ENCODE results near the gene IKZF4. TPM values are rescaled to one million over a fixed set of nuclear protein-coding genes. Genes with fewer than 3 reads are reported as not detected.
"Not testable (repeated sequence)": the region's sequence is repeated elsewhere in the genome, so short reads cannot be mapped to it uniquely, and the experiment has no call there.

Gene IKZF4
- 1.9 and 3.7 TPM in 2 replicates for total RNA-seq

DNA sequence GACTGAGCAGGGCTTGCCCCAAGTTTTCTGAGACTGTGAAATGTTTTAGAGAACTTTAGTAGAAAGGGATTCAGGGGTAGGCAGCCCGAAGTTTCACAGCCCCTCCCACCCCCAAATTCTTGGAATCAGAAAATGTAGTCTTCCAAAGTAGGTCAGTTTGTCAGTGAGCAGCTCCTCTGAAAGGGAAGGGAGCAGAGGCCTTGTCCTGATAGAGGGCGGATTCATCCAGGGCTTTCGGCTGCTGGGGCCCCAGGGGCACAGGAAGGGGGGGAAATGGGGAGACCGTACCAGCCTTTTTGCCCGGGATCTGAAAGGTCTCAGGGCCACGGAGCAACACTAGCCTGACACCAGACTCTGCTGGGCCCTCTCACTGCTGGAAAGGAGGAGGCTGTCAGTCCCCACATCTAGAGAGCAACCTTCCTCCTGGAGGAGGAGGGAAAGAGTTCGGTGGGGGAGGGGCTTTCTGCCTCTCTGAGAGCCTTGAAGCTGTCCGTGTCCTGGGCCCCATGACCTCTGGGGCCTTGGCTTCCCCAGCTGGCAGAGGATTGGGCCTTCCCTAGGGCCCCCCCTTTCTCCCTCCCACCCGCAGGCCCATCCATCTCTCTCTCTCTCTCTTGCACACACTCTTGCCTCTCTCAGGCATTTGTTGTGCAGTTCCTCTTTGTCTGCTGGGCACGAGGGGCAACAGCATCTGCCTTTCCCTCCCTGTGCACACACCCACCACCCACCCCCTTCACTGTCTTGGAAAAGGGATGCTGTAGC is at the start of gene IKZF4:
Gene IKZF4 (plus strand): TSS at position 621 of the 762 bp plus-strand sequence. CDS start 451 bp downstream, outside the sequence.
- no peak for DNase-seq (ENCODE audit: low read depth)

DNA sequence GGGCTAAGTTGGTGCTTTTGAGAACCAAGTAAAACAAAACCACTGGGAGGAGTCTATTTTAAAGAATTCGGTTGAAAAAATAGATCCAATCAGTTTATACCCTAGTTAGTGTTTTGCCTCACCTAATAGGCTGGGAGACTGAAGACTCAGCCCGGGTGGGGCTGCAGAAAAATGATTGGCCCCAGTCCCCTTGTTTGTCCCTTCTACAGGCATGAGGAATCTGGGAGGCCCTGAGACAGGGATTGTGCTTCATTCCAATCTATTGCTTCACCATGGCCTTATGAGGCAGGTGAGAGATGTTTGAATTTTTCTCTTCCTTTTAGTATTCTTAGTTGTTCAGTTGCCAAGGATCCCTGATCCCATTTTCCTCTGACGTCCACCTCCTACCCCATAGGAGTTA is 48.8 kb upstream of the IKZF4 start:
- peak; percentile 90 for DNase-seq (ENCODE audit: low read depth)

DNA sequence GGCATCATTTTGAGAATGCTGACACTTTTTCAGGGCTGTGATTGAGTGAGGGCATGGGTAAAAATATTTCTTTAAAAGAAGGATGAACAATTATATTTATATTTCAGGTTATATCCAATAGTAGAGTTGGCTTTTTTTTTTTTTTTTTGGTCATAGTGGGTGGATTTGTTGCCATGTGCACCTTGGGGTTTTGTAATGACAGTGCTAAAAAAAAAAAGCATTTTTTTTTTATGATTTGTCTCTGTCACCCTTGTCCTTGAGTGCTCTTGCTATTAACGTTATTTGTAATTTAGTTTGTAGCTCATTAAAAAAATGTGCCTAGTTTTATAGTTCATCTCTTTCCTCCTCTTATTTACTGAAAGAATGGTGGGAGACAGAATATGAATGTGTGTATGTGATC is 48.4 kb upstream of the IKZF4 start:
- DNase-seq (ENCODE audit: low read depth), result no peak

GRCh38 chr12:55972911-55973598 is 47.8 kb upstream of the IKZF4 start:
- DNase-seq (ENCODE audit: low read depth), result no peak

DNA sequence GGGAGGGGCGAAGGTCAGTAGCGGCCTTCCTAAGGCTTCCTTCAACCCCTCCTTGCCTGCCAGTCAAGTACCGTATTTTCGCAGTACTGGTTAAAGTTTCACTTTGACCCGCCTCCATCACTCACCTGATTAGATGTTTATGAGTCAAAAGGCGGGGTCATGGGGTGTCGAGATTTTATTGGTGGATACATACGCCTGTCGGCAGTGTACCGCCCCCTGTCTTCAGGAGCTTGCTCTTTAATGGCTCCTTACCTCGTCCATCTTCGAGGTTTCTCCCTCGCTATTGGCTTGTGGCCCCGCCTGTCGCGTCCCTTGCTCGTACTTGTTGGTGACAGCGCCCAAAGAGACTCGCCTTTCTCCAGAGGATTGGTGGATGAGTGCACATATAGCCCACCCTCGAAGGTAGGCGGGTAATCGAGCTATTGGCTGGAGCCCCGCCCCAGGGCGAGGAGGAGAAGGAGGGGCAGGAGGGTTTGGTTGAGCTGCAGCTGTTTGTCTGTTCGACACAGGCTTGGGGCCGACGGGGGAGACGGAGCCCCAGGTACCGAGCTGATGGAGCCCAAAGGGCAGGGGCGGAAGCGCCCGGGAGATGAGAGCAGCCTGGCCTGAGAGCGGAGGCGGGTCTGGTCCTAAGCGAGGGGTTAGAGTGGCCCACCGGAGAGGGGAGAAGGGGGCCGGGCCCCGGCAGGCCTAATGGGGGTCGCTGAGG is 47.1 kb upstream of the IKZF4 start, which contains the start of gene RAB5B:
Gene RAB5B (plus strand): TSS at position 480 of the 709 bp plus-strand sequence. CDS start 12,883 bp downstream, outside the sequence.
- peak; percentile 100 for DNase-seq (ENCODE audit: low read depth)

- DNase-seq (ENCODE audit: low read depth), result peak; percentile 58
Measured at GRCh38 chr12:55974308-55974730, 46.5 kb upstream of the IKZF4 start.

DNA sequence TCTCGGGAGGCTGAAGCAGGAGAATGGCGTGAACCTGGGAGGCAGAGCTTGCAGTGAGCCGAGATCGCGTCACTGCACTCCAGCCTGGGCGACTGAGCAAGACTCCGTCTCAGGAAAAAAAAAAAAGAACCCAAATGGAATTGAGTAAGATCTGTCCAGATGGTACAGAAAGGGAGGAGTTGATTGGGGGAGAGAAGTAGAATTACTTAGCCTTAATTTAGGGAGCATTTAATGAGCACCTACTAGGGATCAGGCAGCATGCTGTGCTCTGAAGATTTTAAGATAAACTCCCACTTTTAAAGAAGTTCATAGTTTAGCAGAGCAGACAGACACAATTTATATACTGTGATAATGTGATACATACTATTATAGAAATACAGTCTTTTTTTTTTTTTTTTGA is 42.5 kb upstream of the IKZF4 start:
- no peak for DNase-seq (ENCODE audit: low read depth)

DNA sequence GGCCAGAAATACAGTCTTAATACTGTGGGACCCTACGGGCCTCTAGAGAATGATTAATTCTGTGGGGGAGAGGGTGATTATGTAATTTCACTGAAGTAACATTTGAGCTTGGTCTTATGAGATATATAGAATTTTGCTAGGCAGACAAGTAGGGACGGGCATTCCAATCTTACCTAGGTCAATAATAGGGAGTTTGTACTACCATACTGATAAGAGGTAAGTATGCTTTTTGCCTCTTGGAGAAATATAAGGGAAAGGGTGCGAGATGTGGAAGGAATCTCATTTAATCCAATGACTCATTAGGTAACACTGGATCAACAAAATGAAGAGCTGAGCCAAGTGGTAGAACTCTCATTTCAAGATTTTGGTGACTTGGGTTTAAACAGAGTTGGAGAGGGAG is 41.8 kb upstream of the IKZF4 start:
- DNase-seq (ENCODE audit: low read depth), result no peak

- DNase-seq (ENCODE audit: low read depth), result peak; percentile 65
Measured at GRCh38 chr12:55981882-55982281, 39.0 kb upstream of the IKZF4 start.

GRCh38 chr12:55982319-55982936 is 38.4 kb upstream of the IKZF4 start:
- peak; percentile 81 for DNase-seq (ENCODE audit: low read depth)

DNA sequence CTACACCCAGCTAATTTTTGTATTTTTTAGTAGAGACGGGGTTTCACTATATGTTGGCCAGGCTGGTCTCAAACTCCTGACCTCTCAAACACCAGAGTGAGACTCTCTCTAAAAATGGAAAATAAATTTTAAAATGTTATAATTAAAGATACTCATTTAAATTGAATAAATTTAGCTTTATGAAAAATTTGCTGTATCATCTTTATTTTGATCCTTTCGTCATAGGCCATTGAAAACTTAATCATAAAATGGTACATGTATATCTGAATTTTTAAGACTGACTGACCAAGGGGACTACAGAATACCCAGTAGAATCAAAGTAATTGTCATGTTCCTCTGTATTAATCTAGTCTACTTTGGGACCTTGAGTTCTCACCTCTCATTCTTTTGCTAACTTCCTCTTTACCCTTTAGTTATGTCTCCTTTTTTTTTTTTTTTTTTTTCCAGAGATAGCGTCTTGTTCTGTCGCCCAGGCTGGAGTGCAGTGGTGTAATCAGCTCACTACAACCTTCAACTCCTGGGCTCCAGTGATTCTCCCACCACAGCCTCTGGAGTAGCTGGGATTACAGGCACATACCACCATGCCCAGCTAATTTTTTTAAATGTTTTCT is 37.5 kb upstream of the IKZF4 start:
- no peak for DNase-seq (ENCODE audit: low read depth)

GRCh38 chr12:55984861-55985260 is 36.0 kb upstream of the IKZF4 start:
- DNase-seq (ENCODE audit: low read depth), result no peak

- no peak for DNase-seq (ENCODE audit: low read depth)
Measured at GRCh38 chr12:55985341-55985740, 35.5 kb upstream of the IKZF4 start.

GRCh38 chr12:55985976-55986375 is 34.9 kb upstream of the IKZF4 start:
- DNase-seq (ENCODE audit: low read depth), result not testable (repeated sequence)

DNA sequence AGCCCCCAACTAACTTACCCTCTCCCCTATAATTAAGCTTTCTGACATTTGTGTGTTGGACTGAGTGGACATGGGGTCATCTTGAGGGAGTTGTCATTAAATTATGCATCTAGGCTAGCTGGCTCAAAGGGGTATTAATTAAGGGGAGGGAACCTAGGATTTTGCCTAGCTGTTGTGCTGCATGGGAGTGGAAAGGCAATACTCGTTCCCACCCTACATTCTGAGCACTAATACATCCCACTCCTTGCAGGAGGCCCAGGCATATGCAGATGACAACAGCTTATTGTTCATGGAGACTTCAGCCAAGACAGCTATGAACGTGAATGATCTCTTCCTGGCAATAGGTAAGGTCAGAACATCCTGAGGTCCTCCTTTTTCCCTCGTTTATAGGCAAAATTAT is 29.7 kb upstream of the IKZF4 start:
- no peak for DNase-seq (ENCODE audit: low read depth)

- DNase-seq (ENCODE audit: low read depth), result no peak
Measured at GRCh38 chr12:55993230-55993853, 27.5 kb upstream of the IKZF4 start.

GRCh38 chr12:55995366-55995765 is 25.5 kb upstream of the IKZF4 start:
- DNase-seq (ENCODE audit: low read depth), result no peak

GRCh38 chr12:55996201-55996714 is 24.6 kb upstream of the IKZF4 start:
- DNase-seq (ENCODE audit: low read depth), result peak; percentile 60

DNA sequence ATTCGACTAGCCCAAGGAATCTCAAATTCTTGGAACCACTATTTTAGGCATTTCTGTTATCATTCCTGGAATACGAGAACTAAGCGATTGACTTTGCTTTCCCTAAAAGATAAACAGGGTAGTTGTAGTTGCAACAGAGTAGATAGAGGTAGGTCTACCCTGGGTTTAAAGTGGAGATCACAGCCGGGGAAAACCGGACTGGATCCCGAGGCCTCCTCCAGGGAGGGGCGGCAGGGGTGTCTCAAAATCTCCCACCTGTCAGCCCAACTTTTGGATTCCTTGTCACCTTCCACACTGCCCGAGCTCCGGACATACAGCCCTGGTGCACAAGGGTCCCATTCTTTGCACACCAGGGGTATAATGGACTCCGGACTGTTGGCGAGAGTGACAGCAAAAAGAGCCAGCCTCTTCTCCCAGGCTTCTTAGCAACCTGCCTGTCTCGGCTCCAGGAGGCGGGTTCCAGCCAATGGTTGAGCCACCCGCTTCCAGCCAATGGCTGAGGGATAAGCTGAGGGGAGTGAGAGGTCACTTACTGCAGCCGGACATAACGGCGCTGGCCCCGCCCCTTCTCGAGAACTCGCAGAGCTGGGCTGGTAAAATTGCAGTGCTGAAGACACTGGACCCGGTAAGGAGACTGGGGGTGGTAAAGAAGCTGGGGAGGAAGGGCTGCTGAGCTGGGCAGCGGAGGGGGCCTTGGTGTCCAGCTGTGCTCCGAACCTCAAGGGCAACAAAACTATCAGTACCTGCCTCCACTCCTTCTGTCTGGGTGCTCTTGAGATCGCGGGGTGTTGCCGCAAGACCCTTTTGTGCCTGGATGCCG is 23.9 kb upstream of the IKZF4 start, which contains the start of gene SUOX:
Gene SUOX (plus strand): TSS at position 562 of the 820 bp plus-strand sequence. CDS start 4,946 bp downstream, outside the sequence.
- DNase-seq (ENCODE audit: low read depth), result peak; percentile 96

DNA sequence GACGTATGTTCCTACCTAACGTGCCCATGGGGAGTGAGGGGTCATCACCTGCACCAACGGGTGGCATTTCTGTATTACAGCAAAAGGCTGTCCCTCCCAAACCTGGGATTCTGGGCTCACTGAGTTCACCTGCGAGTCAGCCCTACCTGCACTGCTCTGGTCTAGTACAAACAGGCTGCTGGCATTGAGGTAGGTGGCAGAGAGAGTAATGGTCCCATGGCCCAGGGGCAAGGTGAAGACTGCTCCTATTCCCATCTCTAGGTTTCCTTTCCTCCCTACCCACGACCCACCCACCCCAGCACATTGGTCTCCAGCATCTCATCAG is 23.3 kb upstream of the IKZF4 start:
- DNase-seq (ENCODE audit: low read depth), result no peak
